GOT3 (cell line): Measurements from ENCODE around the gene AFG1L.
"Not testable (repeated sequence)": the region's sequence is repeated elsewhere in the genome, so short reads cannot be mapped to it uniquely, and the experiment has no call there.

Experiments
- DNase-seq: peaks from one replicate; lab custom pipeline; 2025; ENCODE audit warnings: mixed read lengths; lab: John Stamatoyannopoulos, UW

AFG1L gene

GRCh38 chr6:108416047-108416833 lies 121.4 kb downstream of the AFG1L start:
- DNase-seq: not testable (repeated sequence)

GRCh38 chr6:108417027-108417426 lies 122.2 kb downstream of the AFG1L start:
- no peak for DNase-seq

- DNase-seq: no peak
Observed at GRCh38 chr6:108419474-108419873, 124.6 kb downstream of the AFG1L start.

GRCh38 chr6:108419934-108420609 lies 125.2 kb downstream of the AFG1L start:
- DNase-seq: no peak

GRCh38 chr6:108421366-108421765 lies 126.5 kb downstream of the AFG1L start:
- no peak for DNase-seq

GRCh38 chr6:108423982-108424705 lies 129.3 kb downstream of the AFG1L start:
- DNase-seq: no peak

GRCh38 chr6:108425428-108425827 lies 130.6 kb downstream of the AFG1L start:
- DNase-seq: no peak

GRCh38 chr6:108432143-108432542 lies 137.3 kb downstream of the AFG1L start:
- no peak for DNase-seq

GRCh38 chr6:108432792-108433191 lies 137.9 kb downstream of the AFG1L start:
- DNase-seq: no peak

GRCh38 chr6:108434222-108434621 lies 139.4 kb downstream of the AFG1L start:
- DNase-seq: no peak

GRCh38 chr6:108435391-108435790 lies 140.5 kb downstream of the AFG1L start:
- DNase-seq: no peak

GRCh38 chr6:108436771-108437170 lies 141.9 kb downstream of the AFG1L start:
- DNase-seq: no peak

- no peak for DNase-seq
Observed at GRCh38 chr6:108437821-108438220, 143.0 kb downstream of the AFG1L start.

- DNase-seq: no peak
Observed at GRCh38 chr6:108438918-108439317, 144.1 kb downstream of the AFG1L start.

GRCh38 chr6:108441141-108441540 lies 146.3 kb downstream of the AFG1L start:
- no peak for DNase-seq

- DNase-seq: no peak
Observed at GRCh38 chr6:108442770-108443520, 148.1 kb downstream of the AFG1L start.

- DNase-seq: no peak
Observed at GRCh38 chr6:108446629-108447150, 151.8 kb downstream of the AFG1L start.

- no peak for DNase-seq
Observed at GRCh38 chr6:108448481-108448880, 153.6 kb downstream of the AFG1L start.

- DNase-seq: not testable (repeated sequence)
Observed at GRCh38 chr6:108449717-108450116, 154.9 kb downstream of the AFG1L start.

GRCh38 chr6:108451816-108452215 lies 157.0 kb downstream of the AFG1L start:
- DNase-seq: no peak

GRCh38 chr6:108452711-108453195 lies 157.9 kb downstream of the AFG1L start:
- DNase-seq: no peak
